T-cell (primary cell): ENCODE results near the gene EFTUD2. TPM values are rescaled to one million over a fixed set of nuclear protein-coding genes. Genes with fewer than 3 reads are reported as not detected.
"Not testable (repeated sequence)": the region's sequence is repeated elsewhere in the genome, so short reads cannot be mapped to it uniquely, and the experiment has no call there.

Source experiments
- ATAC-seq, 4 experiments: fragments of 200-7000 bp in 3 of 4; fragments of 150-1000 bp in 1 of 4; cut with Tn5 transposase; replicated peaks in 1 of 4; 1 replicate in 3 of 4; 2 replicates in 1 of 4; pipeline ENCODE4 v1.10.0; 2021; ENCODE audit warnings: moderate library complexity in 3 of 4, mild to moderate bottlenecking in 2 of 4, moderate number of reproducible peaks in 1 of 4
- CTCF ChIA-PET, 2 donors: fragments of 300-600 bp; sonication (Branson Sonifier 250); formaldehyde crosslinking; loops; one replicate each; lab custom pipeline; 2022; ENCODE audit warnings: antibody characterized with exemption in 2 of 2; lab: Charles Lee
- POLR2A ChIA-PET, 2 donors: fragments of 300-600 bp; sonication (Branson Sonifier 250); formaldehyde crosslinking; loops; one replicate each; lab custom pipeline; 2022; ENCODE audit warnings: antibody characterized with exemption in 2 of 2; lab: Charles Lee
- DNase-seq, 35 experiments: peaks; one replicate each; pipeline versions ENCODE4 v3.0.0 to v3.0.0-alpha.2; 2013 to 2023
- H3K27ac ChIP-seq: one replicate; pipeline ENCODE4 v1.5.1; 2013; ENCODE audit warnings: low read length
- H3K27me3 ChIP-seq, 2 experiments: replicated peaks in 1 of 2; 1 replicate in 1 of 2; 2 replicates in 1 of 2; pipeline versions ENCODE4 v1.6.1 to v1.7.0; 2013; ENCODE audit warnings: low read length in 1 of 2, mixed read lengths in 1 of 2; ENCODE audit not compliant: control insufficient read depth in 2 of 2, insufficient read depth in 2 of 2; ENCODE audit errors: extremely low read depth in 1 of 2
- H3K36me3 ChIP-seq, 2 donors: 1 replicate in 1 of 2; 2 replicates in 1 of 2; pipeline versions ENCODE4 v1.6.1 to v1.7.0; 2013; ENCODE audit warnings: low read length in 1 of 2; ENCODE audit not compliant: control insufficient read depth in 2 of 2, insufficient read depth in 1 of 2; ENCODE audit errors: extremely low read depth in 1 of 2
- H3K4me1 ChIP-seq, 2 experiments: 1 replicate in 1 of 2; 2 replicates in 1 of 2; pipeline versions ENCODE4 v1.6.1 to v1.7.0; 2013; ENCODE audit warnings: low read length in 2 of 2, mixed read lengths in 1 of 2; ENCODE audit not compliant: insufficient read depth in 2 of 2, control insufficient read depth in 1 of 2; ENCODE audit errors: extremely low read depth in 1 of 2
- H3K4me3 ChIP-seq, 2 donors: 1 replicate in 1 of 2; 2 replicates in 1 of 2; pipeline versions ENCODE4 v1.5.1 to v1.7.0; 2013; ENCODE audit warnings: mild to moderate bottlenecking in 2 of 2, low read length in 1 of 2, moderate library complexity in 1 of 2; ENCODE audit not compliant: control insufficient read depth in 1 of 2; ENCODE audit errors: extremely low read depth in 1 of 2
- H3K9me3 ChIP-seq: 2 replicates; pipeline ENCODE4 v1.7.0; 2013
- H3K27ac Mint-ChIP-seq, 2 donors: one replicate each; pipeline ENCODE4 v1.8.0; 2020 to 2021; ENCODE audit warnings: mild to moderate bottlenecking in 2 of 2, mixed read lengths in 2 of 2
- H3K27me3 Mint-ChIP-seq, 2 donors: one replicate each; pipeline ENCODE4 v1.8.0; 2021 to 2022; ENCODE audit warnings: mixed read lengths in 2 of 2
- H3K36me3 Mint-ChIP-seq: one replicate; pipeline ENCODE4 v1.8.0; 2021; ENCODE audit warnings: mixed read lengths
- H3K4me1 Mint-ChIP-seq, 3 donors: one replicate each; pipeline ENCODE4 v1.8.0; 2020 to 2022; ENCODE audit warnings: mixed read lengths in 3 of 3, mild to moderate bottlenecking in 1 of 3
- H3K4me3 Mint-ChIP-seq, 3 donors: one replicate each; pipeline ENCODE4 v1.8.0; 2020 to 2022; ENCODE audit warnings: mild to moderate bottlenecking in 3 of 3, mixed read lengths in 3 of 3, moderate library complexity in 3 of 3
- H3K9me3 Mint-ChIP-seq, 3 donors: one replicate each; pipeline ENCODE4 v1.8.0; 2020 to 2022; ENCODE audit warnings: mixed read lengths in 3 of 3
- WGBS: methylation state at CpG from one replicate; pipeline ENCODE4 v1.1.5; 2013; ENCODE audit warnings: missing lambda C conversion rate; ENCODE audit not compliant: insufficient coverage; 5-methylcytosine and 5-hydroxymethylcytosine counted together
- total RNA-seq, 35 experiments: library from RNA in 6 of 35; stranded (reverse) in 6 of 35; fragments of 120-200 nt in 1 of 35; gene quantifications; one replicate each; pipeline versions ENCODE4 v1.2.1 to v1.2.4 and lab custom pipeline; 2013 to 2026

EFTUD2 gene
- total RNA-seq, 5 donors from 2014 or later (not counting 1 experiment from before 2014, with no cell fraction given): 83.1 to 127 (median 96.0) TPM

DNA sequence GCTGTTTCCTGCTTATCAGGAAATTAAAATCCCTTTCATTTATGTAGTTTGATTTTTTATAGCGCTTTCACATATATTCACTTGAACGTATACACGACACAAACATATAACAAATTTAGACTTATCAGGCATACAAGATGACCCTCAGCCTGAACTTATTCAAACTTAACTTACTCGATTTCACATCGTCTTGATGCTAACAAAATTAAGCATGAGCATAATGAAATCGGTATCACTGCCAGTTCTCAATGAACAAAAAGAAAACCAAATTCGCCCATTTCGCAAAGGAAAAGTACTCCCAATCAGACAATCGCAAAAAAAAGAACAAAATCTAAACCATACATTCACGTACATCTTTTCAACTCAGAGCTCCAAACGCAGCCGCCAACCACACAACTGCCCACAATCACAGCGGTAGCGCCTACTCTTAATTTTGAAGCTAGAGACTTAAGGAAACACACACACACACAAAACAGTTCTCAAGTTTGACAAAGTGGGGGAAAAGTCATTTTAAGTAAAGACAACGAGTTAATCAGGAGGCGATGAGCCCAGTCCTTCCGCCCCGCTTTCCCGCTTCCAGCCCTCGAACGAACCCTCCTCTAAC, 70.2 kb downstream of the EFTUD2 start:
- Mint-ChIP-seq H3K4me1 (peaks cover 9 to 15% (median 11%) of the 10 kb centered on the region in 3 donors), H3K4me3 (peak overlapping the region; percentile 78 to 81 (median 79)), H3K27me3 (peaks cover 31 to 76% of the 10 kb centered on the region in 2 donors), H3K36me3 (no peaks in the 10 kb centered on the region), H3K9me3 (no peaks in the 10 kb centered on the region), H3K27ac (peak overlapping the region in 1 of 2 donors; percentile 4)
- H3K4me3 ChIP-seq: peak overlapping the region; percentile 24 to 70
- H3K36me3 ChIP-seq: no peaks in the 10 kb centered on the region
- no peak overlapping the region for H3K27ac ChIP-seq
- H3K9me3 ChIP-seq: no peaks in the 10 kb centered on the region
- peaks cover 4 to 11% of the 10 kb centered on the region in 2 experiments for H3K4me1 ChIP-seq
- POLR2A ChIA-PET: interaction anchor here in 1 of 2 donors (0.5 kb wide), 1 partner anchor 142 kb away, joined by 5 read pairs; no protein-coding TSS in a partner anchor
- peak in 8 of 35 experiments; percentile 5 to 33 (median 9) for DNase-seq
- CTCF ChIA-PET: no interaction called here
- ATAC-seq: peak in 3 of 4 experiments; percentile 13 to 40 (median 24)
- peaks cover 8 to 68% of the 10 kb centered on the region in 2 experiments for H3K27me3 ChIP-seq
- 5% methylated on average over 18 of the region's 21 CpGs for WGBS

DNA sequence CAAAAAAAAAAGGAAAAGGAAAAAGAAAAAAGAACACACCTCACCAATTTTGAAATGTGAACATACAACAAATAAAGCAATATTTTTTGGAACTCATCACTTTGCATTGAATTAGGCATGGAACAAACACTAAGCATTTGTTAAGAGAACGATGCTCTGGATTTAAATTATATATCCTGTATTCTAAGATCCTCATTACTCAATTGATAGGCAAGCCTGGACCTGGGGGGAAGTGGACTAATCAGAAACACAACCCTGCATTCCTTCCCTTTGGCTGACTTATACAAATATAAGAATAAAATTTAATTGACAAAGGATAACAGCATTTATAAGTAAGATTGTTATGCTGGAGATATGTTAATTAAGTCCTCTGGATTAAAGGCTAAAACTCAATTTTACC, 71.4 kb downstream of the EFTUD2 start:
- DNase-seq: no peak
- WGBS: no CpG with 5 or more reads among the region's 1 CpG
- ChIA-PET POLR2A (no interaction called here), CTCF (no interaction called here)
- H3K4me1 ChIP-seq: peaks cover 4 to 11% of the 10 kb centered on the region in 2 experiments
- no peak for ATAC-seq
- peaks cover 27 to 71% of the 10 kb centered on the region in 2 donors for H3K27me3 Mint-ChIP-seq
- peaks cover 9 to 15% (median 11%) of the 10 kb centered on the region in 3 donors for H3K4me1 Mint-ChIP-seq
- H3K4me3 Mint-ChIP-seq: no peak overlapping the region
- no peaks in the 10 kb centered on the region for H3K9me3 Mint-ChIP-seq
- H3K27ac ChIP-seq: no peak overlapping the region
- no peaks in the 10 kb centered on the region for H3K36me3 Mint-ChIP-seq
- H3K4me3 ChIP-seq: no peak overlapping the region
- no peaks in the 10 kb centered on the region for H3K9me3 ChIP-seq
- H3K27ac Mint-ChIP-seq: no peak overlapping the region
- H3K36me3 ChIP-seq: no peaks in the 10 kb centered on the region
- H3K27me3 ChIP-seq: peaks cover 8 to 74% of the 10 kb centered on the region in 2 experiments

DNA sequence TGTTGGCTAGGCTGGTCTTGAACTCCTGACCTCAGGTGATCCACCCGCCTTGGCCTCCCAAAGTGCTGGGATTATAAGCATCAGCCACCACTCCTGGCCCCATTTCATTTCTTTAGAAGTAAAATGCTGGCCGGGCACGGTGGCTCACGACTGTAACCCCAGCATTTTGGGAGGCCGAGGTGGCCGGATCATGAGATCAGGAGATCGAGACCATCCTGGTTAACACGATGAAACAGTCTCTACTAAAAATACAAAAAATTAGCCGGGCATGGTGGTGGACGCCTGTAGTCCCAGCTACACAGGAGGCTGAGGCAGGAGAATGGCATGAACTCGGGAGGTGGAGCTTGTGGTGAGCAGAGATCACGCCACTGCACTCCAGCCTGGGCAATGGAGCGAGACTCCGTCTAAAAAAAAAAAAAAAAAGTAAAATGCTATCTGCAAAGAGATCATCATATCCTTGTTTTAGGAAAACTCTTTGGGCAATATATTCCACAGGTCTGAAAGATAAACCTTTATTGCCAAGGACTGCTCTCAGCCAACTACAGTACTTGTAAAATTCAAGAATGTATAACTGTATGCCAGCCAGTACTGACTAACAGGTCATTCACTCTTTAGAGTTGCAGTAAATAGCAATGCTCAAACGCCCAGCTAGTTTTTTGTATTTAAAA, 73.0 kb downstream of the EFTUD2 start:
- H3K9me3 Mint-ChIP-seq: no peaks in the 10 kb centered on the region
- ChIA-PET CTCF (interaction anchor here in 1 of 2 donors (0.6 kb wide), 1 partner anchor 917 kb away, joined by 3 read pairs; no protein-coding TSS in a partner anchor), POLR2A (no interaction called here)
- peaks cover 9 to 15% (median 11%) of the 10 kb centered on the region in 3 donors for H3K4me1 Mint-ChIP-seq
- no peak overlapping the region for H3K27ac Mint-ChIP-seq
- H3K27me3 ChIP-seq: peaks cover 8 to 62% of the 10 kb centered on the region in 2 experiments
- no peak overlapping the region for H3K4me3 Mint-ChIP-seq
- H3K4me1 ChIP-seq: peaks cover 4 to 11% of the 10 kb centered on the region in 2 experiments
- H3K9me3 ChIP-seq: no peaks in the 10 kb centered on the region
- ATAC-seq (no peak), DNase-seq (no peak)
- 90% methylated on average over 7 of the region's 15 CpGs for WGBS
- peaks cover 24 to 59% of the 10 kb centered on the region in 2 donors for H3K27me3 Mint-ChIP-seq
- H3K4me3 ChIP-seq: no peak overlapping the region
- H3K36me3 ChIP-seq: no peaks in the 10 kb centered on the region
- H3K36me3 Mint-ChIP-seq: no peaks in the 10 kb centered on the region
- no peak overlapping the region for H3K27ac ChIP-seq

DNA sequence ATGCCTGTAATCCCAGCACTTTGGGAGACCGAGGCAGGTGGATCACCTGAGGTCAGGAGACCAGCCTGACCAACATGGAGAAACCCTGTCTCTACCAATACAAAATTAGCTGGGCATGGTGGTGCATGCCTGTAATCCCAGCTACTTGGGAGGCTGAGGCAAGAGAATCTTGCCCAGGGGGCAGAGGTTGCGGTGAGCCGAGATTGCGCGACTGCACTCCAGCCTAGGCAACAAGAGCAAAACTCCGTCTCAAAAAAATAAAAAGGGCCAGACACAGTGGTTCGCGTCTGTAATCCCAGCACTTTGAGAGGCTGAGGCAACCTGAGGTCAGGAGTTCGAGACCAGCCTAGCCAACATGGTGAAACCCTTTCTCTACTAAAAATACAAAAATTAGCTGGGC, 74.0 kb downstream of the EFTUD2 start:
- H3K27me3 ChIP-seq: peaks cover 3 to 52% of the 10 kb centered on the region in 2 experiments
- H3K36me3 ChIP-seq, H3K4me3 Mint-ChIP-seq, H3K36me3 Mint-ChIP-seq, ATAC-seq, H3K4me3 ChIP-seq, H3K27ac ChIP-seq, DNase-seq, CTCF ChIA-PET, H3K9me3 Mint-ChIP-seq, H3K9me3 ChIP-seq, H3K27ac Mint-ChIP-seq, H3K4me1 ChIP-seq, POLR2A ChIA-PET: not testable (repeated sequence)
- Mint-ChIP-seq H3K27me3 (peaks cover 24 to 51% of the 10 kb centered on the region in 2 donors), H3K4me1 (peaks cover 9 to 11% (median 11%) of the 10 kb centered on the region in 3 donors)
- 98% methylated on average over 8 of the region's 9 CpGs for WGBS

DNA sequence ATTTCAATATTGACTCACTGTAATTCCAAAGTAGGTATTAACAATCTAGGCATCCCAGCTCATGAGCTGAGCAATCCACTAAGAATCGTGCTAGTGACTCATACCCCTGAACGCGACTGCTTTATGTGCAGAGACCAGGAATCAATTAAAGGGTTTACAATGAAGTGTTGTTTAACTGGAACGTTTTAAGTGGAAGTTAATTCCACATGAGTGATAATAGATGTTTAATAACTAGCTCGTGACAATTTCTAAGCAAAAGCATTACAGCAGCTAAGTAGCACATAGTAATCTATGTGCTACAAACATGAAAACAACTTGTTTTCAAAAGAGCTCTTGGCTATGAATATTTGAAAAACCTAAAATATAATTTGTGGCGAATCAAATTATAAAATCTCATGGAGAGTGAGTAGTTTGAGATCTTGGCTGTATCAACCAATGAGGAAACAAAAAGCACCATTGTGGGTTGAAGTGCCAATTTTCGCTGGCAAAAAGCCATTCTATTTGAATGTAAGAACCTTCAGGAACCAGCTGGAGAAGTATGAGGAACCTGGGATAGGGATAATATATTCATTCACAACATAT, 78.5 kb downstream of the EFTUD2 start:
- ATAC-seq (no peak), DNase-seq (no peak)
- H3K36me3 Mint-ChIP-seq: no peaks in the 10 kb centered on the region
- ChIA-PET POLR2A (no interaction called here), CTCF (no interaction called here)
- Histone ChIP-seq H3K27me3 (peaks cover 0 to 36% of the 10 kb centered on the region in 2 experiments), H3K4me3 (no peak overlapping the region), H3K36me3 (no peaks in the 10 kb centered on the region), H3K9me3 (no peaks in the 10 kb centered on the region), H3K27ac (no peak overlapping the region), H3K4me1 (no peaks in the 10 kb centered on the region)
- WGBS: 89% methylated on average over 3 of the region's 7 CpGs
- H3K27ac Mint-ChIP-seq: no peak overlapping the region
- no peaks in the 10 kb centered on the region for H3K9me3 Mint-ChIP-seq
- peaks cover 5 to 32% of the 10 kb centered on the region in 2 donors for H3K27me3 Mint-ChIP-seq
- H3K4me3 Mint-ChIP-seq: no peak overlapping the region
- H3K4me1 Mint-ChIP-seq: no peaks in the 10 kb centered on the region

DNA sequence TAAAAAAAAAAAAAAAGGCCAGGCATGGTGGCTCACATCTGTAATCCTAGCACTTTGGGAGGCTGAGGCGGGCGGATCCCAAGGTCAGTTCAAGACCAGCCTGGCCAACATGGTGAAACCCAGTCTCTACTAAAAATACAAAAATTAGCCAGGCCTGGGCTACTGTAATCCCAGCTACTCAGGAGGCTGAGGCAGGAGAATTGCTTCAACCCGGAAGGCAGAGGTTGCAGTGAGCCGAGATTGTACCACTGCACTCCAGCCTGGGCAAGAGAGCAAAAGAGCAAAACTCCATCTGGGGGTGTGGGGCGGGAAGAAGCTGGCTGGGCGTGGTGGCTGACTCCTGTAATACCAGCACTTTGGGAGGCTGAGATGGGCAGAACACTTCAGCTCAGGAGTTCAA, 80.7 kb downstream of the EFTUD2 start:
- H3K9me3 Mint-ChIP-seq, H3K4me3 ChIP-seq, DNase-seq, POLR2A ChIA-PET, H3K27ac Mint-ChIP-seq, H3K4me1 Mint-ChIP-seq, H3K36me3 Mint-ChIP-seq, H3K27ac ChIP-seq, H3K4me3 Mint-ChIP-seq, H3K36me3 ChIP-seq, H3K4me1 ChIP-seq, ATAC-seq, CTCF ChIA-PET, H3K9me3 ChIP-seq: not testable (repeated sequence)
- WGBS: 89% methylated on average over 4 of the region's 6 CpGs
- peaks cover 1 to 17% of the 10 kb centered on the region in 2 donors for H3K27me3 Mint-ChIP-seq
- peaks cover 0 to 16% of the 10 kb centered on the region in 2 experiments for H3K27me3 ChIP-seq
